HEK293T (cell line): ENCODE results near the gene UBE3D.

Experiments
- CTCF ChIA-PET: fragments of 350-600 bp; formaldehyde crosslinking; extraction: SDS; loops from one replicate; lab custom pipeline; 2021; ENCODE audit warnings: antibody characterized with exemption, inconsistent platforms; lab: Yijun Ruan, JAX
- POLR2A ChIA-PET: fragments of 350-600 bp; formaldehyde crosslinking; extraction: SDS; loops from one replicate; lab custom pipeline; 2020; ENCODE audit warnings: antibody characterized with exemption, inconsistent platforms; lab: Yijun Ruan, JAX
- DNase-seq: peaks from one replicate; pipeline ENCODE4 v3.0.0; 2012; ENCODE audit warnings: mixed read lengths; ENCODE audit errors: extremely low spot score
- ARNT ChIP-seq: fragments of 450-650 bp; IDR thresholded peaks from 2 replicates; pipeline ENCODE4 v1.6.1; 2017; ENCODE audit warnings: mild to moderate bottlenecking
- BHLHE40 ChIP-seq: fragments of 450-650 bp; IDR thresholded peaks from 2 replicates; pipeline ENCODE4 v1.6.1; 2016; ENCODE audit warnings: mild to moderate bottlenecking, moderate library complexity, borderline replicate concordance
- CTBP1 ChIP-seq: fragments of 450-650 bp; IDR thresholded peaks from 2 replicates; pipeline ENCODE4 v1.6.1; 2016; ENCODE audit warnings: borderline replicate concordance
- ELF4 ChIP-seq: fragments of 450-650 bp; IDR thresholded peaks from 2 replicates; pipeline ENCODE4 v1.6.1; 2017; ENCODE audit warnings: antibody characterized with exemption
- FOXA1 ChIP-seq: fragments of 450-650 bp; IDR thresholded peaks from 2 replicates; pipeline ENCODE4 v1.6.1; 2016; ENCODE audit warnings: mild to moderate bottlenecking
- FOXK2 ChIP-seq: fragments of 450-650 bp; IDR thresholded peaks from 2 replicates; pipeline ENCODE4 v1.6.1; 2016; ENCODE audit warnings: mild to moderate bottlenecking
- FOXM1 ChIP-seq: fragments of 450-650 bp; IDR thresholded peaks from 2 replicates; pipeline ENCODE4 v1.6.1; 2017; ENCODE audit warnings: mild to moderate bottlenecking, borderline replicate concordance
- HDGF ChIP-seq: fragments of 450-650 bp; IDR thresholded peaks from 2 replicates; pipeline ENCODE4 v1.6.1; 2017; ENCODE audit warnings: antibody characterized with exemption, borderline replicate concordance
- L3MBTL2 ChIP-seq: fragments of 450-650 bp; conservative IDR thresholded peaks from 2 replicates; pipeline ENCODE4 v1.6.1; 2016; ENCODE audit warnings: mild to moderate bottlenecking
- LEF1 ChIP-seq: fragments of 450-650 bp; IDR thresholded peaks from 2 replicates; pipeline ENCODE4 v1.6.1; 2017; ENCODE audit warnings: mild to moderate bottlenecking, borderline replicate concordance
- NFRKB ChIP-seq: fragments of 450-650 bp; IDR thresholded peaks from 2 replicates; pipeline ENCODE4 v1.6.1; 2016; ENCODE audit warnings: mild to moderate bottlenecking, moderate library complexity
- PKNOX1 ChIP-seq: fragments of 450-650 bp; IDR thresholded peaks from 2 replicates; pipeline ENCODE4 v1.6.1; 2016
- SP1 ChIP-seq: fragments of 450-650 bp; IDR thresholded peaks from 2 replicates; pipeline ENCODE4 v1.6.1; 2017
- SUZ12 ChIP-seq: fragments of 450-650 bp; IDR thresholded peaks from 2 replicates; pipeline ENCODE4 v1.6.1; 2016; ENCODE audit warnings: mild to moderate bottlenecking
- TARDBP ChIP-seq: fragments of 450-650 bp; IDR thresholded peaks from 2 replicates; pipeline ENCODE4 v1.6.1; 2016
- ZNF384 ChIP-seq: fragments of 450-650 bp; IDR thresholded peaks from 2 replicates; pipeline ENCODE4 v1.6.1; 2016

Gene UBE3D

GRCh38 chr6:82843291-82843885 is 222.3 kb downstream of the UBE3D start:
- TF ChIP-seq SUZ12 (no peak), FOXA1 (no peak), SP1 (no peak), FOXK2 (no peak), TARDBP (no peak), NFRKB (no peak), ARNT (no peak), HDGF (no peak), L3MBTL2 (no peak), ELF4 (no peak), FOXM1 (no peak), LEF1 (no peak), PKNOX1 (no peak), ZNF384 (no peak), BHLHE40 (no peak), CTBP1 (no peak)
- DNase-seq, result no peak
- POLR2A ChIA-PET, result no interaction called here
- CTCF ChIA-PET, result no interaction called here

GRCh38 chr6:82842721-82843120 is 222.9 kb downstream of the UBE3D start:
- TF ChIP-seq CTBP1, result no peak
- no peak for TF ChIP-seq FOXA1
- no peak for TF ChIP-seq TARDBP
- no peak for TF ChIP-seq SP1
- TF ChIP-seq FOXK2, result no peak
- no peak for TF ChIP-seq PKNOX1
- no peak for TF ChIP-seq ZNF384
- no peak for TF ChIP-seq L3MBTL2
- no peak for TF ChIP-seq ELF4
- TF ChIP-seq ARNT, result no peak
- no peak for TF ChIP-seq SUZ12
- TF ChIP-seq NFRKB, result no peak
- no peak for TF ChIP-seq LEF1
- TF ChIP-seq BHLHE40, result no peak
- TF ChIP-seq FOXM1, result no peak
- TF ChIP-seq HDGF, result no peak
- DNase-seq, result no peak
- POLR2A ChIA-PET, result no interaction called here
- CTCF ChIA-PET, result no interaction called here
